Activated CD8-positive, alpha-beta memory T cell treated with anti-CD3 and anti-CD28 coated beads, Interleukin-2, amount 50 U/mL, for 24 hours (primary cell): ENCODE results near the gene HNRNPLL.
"Not testable (repeated sequence)": the region's sequence is repeated elsewhere in the genome, so short reads cannot be mapped to it uniquely, and the experiment has no call there.

Source experiments
- DNase-seq: peaks from one replicate; pipeline ENCODE4 v3.0.0-alpha.2; 2020; ENCODE audit errors: extremely low read depth

The HNRNPLL gene

DNA sequence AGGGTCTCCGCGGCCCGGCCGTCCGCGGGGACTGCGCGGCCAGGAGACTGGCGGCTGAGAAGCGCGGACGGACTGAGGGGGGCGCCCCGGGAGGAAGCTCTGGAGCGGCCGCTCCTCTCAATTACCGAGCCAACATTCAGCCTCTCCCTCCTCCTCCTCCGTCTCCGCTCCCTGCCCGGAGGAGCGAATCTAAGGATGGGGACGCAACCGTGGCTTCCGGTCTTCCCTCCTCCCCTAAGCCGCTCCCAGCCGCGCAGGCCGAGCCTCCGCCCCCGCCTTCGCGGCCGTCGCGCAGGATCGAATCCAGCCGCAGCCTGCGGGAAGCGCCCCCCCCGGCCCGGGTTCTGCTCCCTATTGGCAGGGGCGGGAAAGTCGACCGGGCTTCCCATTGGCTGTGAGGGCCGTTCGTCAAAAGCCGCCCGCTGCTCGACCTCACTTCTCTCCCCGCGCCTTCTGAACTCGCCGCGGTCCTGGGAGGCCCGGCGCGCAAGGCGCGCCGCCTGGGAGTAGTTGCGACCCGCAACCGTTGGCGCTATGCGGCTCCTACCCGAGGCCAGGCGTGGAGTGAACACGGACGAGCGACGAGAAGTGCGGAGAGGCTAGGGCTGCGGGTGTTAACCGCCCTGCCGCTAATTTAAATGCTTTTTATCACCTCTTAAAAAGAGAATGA, at the start of gene HNRNPLL:
Gene HNRNPLL (minus strand): TSS at position 197 of the 670 bp plus-strand sequence. CDS start 302 bp downstream, outside the sequence.
- DNase-seq, result peak; percentile 90

DNA sequence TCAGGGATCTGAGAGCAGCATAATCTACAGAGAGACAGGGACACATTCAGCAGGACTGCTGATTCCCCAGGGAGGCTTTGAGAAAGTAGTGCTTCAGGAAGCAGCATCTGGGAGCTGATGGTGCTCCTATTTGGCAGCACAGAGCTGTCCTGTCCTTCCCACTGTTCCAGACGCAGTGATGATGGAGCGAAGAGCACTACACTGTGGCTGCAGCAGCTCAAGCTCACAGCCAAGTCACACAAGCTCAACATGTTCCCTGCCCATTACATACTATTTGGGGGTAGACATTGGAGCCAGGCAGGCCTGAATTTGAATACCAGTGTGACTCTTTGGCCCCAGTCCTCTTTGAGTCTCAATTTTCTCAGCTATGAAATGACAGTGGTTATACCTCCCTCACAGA, 48.0 kb upstream of the HNRNPLL start:
- no peak for DNase-seq

DNA sequence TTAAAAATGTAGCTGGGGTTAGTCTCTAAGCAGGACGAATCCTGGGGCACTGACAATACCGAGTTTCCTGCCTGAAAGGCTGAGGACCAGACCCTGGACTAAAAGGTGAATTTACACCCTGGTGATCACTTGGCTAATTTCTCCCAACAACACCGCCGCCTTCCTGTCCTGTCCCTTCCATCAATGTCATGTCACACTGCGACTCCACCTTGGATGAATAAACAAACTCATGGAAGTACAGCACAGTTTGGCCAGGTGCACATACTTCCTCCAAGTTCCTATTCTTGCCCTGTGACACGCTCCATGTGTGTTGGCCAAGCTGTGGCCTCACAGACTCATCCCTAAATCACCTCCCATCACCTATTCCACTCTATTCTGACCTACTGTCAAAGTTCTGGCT, 47.3 kb upstream of the HNRNPLL start:
- DNase-seq, result no peak

DNA sequence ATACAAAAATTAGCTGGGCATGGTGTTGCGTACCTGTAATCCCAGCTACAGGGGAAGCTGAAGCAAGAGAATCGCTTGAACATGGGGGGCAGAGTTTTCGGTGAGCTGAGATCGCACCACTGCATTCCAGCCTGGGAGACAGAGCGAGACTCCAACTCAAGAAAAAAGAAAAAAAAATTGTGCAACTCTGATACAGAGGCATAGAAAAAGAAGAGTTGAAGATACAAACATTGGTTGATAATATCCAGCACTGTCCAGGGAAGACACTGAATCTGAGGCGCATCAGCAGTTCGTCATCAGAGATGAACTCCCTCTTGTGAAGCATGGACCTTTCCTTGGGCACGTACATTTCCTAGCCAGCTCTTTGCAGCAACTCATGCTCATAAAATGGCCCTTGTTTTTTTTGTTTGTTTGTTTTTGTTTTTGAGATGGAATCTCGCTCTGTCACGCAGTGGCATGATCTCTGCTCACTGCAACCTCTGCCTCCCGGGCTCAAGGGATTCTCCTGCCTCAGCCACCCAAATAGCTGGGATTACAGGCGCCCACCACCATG, 46.5 kb upstream of the HNRNPLL start:
- DNase-seq, result no peak

DNA sequence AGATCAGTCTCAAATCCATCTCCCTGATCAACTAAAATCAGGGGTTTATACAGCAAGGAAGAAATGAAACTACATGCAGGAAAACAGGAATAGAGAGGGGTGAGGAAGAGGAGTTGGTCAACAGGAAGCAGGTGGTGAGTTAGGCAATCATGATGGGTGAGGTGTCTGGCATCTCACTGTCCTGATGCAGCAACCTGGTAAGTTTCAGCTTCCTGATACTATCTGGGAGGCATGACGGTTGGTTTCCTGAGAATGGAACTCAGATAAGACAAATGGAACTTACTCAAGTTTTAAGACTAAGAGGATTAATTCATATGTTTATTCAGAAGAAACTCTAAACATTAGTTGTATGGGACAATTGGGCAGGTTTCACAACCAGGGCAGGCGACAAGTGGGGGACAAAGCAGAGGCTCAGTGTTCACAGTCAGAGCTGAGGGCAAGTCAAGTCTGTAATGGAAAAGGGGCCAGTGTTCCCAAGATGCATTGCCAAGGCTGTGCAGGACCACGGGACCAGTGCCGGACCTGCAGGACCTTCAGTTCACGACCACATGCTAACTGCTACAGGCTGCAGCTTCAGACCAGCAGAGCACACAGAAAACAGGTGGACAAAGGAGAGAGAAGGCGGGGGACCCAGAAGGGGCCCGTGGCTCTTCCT, 45.5 kb upstream of the HNRNPLL start:
- no peak for DNase-seq

DNA sequence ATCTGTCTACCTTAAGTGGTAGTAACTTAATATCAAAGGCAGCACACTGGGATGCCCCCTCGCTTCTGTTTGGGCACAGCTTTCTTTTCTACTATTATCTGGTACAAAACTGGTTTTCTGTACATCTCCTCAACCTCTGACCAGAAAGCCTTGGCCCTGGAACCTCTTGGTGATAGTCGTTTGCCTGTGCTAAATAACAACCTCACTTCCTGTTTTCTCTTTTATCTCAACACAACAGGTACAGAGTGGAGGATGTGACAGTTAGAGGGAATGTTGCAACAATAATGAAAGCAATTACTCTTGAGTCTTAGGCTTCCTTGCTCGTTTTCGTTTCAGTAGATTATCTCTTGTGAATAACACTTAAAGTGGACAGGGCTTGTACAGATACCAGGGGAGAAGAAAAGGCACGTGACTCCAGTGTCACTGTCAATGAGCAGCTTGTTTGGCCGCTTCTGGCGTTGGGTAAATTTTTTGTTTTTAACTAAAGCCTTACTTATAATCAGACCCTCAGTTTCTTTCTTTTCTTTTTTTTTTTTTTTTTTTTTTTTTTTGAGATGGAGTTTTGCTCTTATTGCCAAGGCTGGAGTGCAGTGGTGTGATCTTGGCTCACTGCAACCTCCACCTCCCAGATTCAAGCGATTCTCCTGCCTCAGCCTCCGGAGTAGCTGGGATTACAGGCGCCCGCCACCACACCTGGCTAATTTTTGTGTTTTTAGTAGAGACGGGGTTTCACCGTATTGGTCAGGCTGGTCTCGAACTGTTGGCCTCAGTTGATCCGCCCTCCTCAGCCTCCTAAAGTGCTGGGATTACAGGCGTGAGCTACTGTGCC, 41.2 kb upstream of the HNRNPLL start:
- DNase-seq, result not testable (repeated sequence)

DNA sequence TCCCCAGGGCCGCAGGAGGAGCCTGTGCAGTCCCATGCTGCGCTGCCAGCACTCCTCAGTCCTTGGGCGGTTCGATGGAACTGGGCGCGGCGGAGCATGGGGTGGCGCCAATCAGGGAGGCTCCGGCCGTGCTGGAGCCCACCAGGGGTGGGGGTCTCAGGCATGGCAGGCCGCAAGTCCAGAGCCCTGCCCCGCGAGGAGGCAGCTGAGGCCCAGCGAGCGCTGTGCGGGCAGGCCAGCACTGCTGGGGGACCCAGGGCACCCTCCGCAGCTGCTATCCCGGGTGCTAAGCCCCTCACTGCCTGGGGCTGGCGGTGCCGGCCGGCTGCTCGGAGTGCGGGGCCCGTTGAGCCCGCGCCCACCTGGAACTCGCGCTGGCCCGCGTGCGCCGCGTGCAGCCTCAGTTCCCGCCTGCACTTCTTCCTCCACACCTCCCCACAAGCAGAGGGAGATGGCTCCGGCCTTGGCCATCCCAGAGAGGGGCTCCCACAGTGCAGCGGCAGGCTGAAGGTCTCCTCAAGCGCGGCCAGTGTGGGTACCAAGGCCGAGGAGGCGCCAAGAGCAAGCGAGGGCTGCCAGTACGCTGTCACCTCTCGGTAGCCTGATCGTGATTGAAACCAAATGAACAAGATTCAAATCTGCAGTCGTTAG, 40.4 kb upstream of the HNRNPLL start:
- DNase-seq, result no peak

DNA sequence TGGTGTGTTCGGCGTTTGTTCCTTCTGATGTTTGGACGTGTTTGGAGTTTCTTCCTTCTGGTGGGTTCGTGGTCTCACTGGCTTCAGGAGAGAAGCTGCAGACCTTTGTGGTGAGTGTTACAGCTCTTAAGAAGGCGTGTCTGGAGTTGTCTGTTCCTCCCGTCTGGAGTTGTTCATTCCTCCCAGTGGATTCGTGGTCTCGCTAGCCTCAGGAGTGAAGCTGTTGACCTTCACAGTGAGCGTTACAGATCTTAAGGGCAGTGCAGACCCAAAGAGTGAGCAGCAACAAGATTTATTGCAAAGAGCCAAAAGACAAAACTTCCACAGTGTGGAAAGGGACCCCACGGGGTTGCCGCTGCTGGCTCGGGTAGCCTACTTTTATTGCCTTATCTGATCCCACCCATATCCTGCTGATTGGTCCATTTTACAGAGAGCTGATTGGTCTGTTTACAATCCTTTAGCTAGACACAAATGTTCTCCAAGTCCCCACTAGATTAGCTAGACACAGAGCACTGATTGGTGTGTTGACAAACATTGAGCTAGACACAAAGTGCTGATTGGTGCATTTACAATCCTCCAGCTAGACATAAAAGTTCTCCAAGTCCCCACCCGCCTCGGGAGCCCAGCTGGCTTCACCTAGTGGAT, 39.8 kb upstream of the HNRNPLL start:
- DNase-seq, result not testable (repeated sequence)

DNA sequence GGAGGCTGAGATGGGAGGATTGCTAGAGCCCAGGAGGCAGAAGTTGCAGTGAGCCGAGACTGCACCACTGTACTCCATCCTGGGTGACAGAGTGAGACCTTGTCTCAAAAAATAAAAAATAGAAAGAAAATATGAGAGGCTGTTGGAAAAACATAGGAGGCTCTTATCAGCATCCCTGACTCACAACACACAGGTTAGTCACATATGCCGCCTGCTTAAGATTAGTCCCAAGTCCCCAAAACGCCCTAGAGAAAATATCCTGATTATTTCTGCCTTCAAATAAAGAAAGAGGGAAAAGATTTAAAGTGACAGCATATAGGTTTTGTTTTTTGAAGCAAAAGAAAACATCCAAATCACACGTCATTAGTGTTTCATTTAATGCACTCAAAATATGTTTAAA, 33.3 kb upstream of the HNRNPLL start:
- DNase-seq, result no peak

DNA sequence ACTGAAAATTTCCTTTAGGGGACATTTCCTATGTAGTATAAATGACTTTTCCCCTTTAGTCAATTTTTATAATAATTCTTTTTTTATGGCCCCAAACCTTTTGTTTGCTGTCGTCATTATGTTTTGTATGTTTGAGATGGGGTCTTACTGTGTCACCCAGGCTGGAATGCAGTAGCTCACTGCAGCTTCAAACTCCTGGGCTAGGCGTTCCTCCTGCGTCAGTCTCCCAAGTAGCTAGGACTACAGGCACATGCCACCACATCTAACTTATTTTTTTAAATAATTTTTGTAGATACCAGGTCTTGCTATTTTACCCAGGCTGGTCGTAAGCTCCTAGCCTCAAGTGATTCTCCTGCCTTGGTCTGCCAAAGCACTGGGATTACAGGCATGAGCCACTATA, 32.4 kb upstream of the HNRNPLL start:
- no peak for DNase-seq

DNA sequence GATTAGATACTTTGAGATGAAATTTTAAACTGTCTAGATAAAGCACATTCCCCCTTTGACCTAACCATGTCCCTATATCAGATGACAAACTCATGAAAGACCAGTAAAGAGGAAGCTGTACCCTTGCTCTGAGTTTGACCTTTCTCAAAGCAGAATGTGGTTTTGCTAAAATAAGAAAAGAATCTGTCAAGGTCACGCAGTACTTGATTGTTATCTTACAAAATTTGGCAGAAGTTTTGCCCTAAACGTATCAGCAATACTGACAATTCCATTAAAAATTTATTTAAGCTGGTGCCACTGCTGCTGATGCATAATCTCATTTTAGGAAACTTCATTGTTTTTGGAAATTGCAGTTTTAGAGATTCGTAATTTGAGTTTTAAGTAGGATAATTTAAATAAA, 32.0 kb upstream of the HNRNPLL start:
- no peak for DNase-seq

DNA sequence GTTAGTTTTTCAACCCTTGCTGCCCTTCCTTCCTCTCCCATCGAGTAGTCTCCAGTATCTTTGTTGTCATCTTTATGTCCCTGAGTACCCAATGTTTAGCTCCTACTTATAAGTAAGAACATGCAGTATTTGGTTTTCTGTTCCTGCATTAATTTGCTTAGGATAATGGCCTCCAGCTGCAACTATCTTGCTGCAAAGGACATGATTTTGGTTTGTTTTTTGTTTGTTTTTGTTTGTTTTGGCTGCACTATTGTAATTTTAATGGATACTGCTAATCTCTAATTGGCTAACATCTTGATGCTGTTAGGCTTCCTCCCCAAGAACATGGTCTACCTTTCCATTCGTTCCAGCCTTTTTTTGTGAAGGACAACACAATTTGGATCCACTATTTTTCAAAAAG, 31.2 kb upstream of the HNRNPLL start:
- no peak for DNase-seq

DNA sequence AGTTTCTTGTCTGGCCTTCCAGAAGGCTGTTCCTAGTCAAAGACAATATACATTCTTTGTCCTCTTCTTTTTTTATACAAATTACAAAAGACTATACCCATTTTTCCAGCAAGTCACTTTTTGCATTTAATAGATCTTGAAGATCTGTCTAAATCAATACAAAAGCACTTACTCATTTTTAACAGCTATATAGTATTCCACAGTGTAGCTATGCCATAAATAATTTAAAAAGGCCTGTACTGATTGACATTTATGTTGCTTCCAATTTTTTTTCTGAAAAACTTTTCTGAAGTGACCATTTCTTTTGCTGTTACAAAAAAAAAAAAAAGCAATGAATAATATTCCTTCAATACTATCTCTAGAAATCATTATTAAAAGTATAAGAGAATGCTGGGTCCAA, 30.3 kb upstream of the HNRNPLL start:
- DNase-seq, result no peak

DNA sequence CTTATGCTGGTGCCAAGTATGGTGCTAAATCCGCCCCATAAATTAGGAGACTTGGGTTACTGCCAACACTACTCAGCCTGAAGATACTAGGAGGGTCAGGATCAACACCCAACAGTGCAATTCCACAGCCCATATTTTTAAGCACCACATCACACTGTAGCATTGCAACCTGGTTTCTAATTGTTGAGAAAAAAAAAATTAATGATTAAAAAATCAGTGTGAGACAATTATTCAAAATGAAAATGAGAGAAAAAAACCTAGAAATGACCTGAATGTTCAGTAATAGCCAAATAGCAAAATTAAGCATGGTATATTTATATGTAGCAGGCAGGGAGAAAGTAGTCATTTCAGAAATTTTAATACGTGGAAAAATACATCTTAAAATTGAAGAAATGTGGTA, 29.2 kb upstream of the HNRNPLL start:
- no peak for DNase-seq

DNA sequence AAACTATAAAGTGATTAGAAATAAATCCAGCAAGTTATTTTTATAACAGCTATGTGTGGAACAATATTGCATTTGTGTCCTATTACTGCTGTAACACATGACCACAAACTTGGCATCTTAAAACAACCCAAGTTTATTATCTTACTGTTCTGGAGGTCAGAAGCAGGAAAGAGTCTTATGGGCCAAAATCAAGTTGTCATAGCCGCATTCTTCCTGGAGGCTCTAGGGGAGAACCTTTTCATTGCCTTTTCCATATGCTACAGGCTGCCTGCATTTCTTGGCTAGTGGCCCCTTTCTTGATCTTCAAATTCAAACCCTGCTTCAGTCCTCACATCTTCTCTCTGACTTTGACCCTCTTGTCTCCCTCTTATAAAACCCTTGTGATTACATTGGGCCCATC, 27.0 kb upstream of the HNRNPLL start:
- DNase-seq, result no peak

DNA sequence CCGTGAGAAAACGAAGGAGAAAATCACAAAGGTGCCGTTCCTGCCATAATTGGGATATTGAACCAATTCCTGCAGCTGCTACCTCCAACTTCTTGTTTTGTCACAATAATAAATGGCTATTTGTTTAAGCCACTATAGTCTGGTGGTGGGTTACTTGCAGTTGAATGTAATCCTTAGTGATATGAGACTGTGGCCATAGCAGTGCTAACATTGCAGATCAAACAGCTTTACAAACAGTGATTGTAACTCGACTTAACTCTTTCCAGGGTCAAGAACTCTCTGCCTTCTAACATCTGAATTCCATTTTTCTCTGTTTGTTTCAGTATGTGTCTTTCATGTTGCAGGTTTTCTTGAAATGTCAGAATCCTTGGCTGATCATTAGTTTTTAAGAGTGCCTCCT, 24.7 kb upstream of the HNRNPLL start:
- DNase-seq, result no peak

DNA sequence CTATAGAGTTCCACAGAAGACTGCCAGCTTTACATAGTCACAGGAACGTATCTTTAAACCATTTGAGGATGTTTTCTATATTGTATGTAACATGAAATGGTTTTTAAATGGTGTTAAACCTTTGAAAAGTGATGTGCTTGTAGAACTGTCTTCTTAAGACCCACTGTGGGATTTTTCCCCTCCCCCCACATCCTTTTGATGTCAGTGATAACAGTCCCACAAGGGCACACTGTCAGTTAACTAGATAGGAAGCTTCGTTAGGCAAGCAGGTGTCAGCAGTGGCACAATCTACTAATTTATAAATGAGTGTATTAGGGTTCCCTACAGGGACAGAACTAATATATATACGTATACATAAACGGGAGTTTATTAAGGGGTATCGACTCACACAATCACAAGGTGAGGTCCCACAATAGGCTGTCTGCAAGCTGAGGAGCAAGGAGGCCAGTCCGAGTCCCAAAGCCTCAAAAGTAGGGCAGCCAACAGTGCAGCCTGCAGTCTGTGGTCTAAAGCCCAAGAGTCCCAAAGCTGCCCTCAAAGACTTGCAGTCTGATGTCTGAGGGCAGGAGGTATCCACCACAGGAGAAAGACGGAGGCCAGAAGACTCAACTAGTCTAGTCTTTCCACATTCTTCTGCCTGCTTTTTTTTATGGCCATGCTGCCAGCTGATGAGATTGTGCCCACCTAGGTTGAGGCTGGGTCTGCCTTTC, 23.8 kb upstream of the HNRNPLL start:
- DNase-seq, result no peak

DNA sequence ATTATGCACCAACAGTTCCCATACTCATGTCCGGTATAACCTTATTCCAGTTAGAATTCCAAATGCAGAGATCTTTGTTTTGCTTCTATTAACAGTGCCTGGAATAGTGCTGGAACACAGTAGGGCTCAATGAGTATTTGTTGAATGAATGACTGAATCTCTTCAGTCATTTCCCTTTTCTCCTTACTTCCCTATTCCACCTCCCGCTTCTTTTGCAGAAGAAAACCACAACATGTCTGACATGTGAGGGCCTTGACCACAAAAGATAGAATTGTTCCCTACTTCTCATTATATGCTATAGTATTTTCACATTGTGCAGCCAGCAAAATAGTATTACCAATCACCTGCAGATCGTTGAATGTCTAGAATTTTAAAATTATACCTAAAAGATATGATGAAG, 19.5 kb upstream of the HNRNPLL start:
- DNase-seq, result no peak

DNA sequence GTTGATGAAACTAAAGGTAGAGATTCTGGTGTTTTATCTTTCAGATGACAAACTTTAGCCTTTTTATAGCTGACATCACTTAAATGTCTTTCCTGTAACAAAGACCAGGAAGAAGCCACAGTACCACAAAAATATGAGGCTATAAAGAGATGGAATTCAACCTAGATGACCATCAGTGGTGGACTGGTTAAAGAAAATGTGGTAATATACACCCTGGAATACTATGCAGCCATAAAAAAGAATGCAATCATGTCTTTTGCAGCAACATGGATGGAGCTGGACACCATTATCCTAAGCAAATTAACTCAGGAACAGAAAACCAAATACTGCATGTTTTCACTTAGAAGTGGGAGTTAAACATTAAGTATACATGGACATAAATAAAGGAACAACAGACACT, 18.3 kb upstream of the HNRNPLL start:
- no peak for DNase-seq

DNA sequence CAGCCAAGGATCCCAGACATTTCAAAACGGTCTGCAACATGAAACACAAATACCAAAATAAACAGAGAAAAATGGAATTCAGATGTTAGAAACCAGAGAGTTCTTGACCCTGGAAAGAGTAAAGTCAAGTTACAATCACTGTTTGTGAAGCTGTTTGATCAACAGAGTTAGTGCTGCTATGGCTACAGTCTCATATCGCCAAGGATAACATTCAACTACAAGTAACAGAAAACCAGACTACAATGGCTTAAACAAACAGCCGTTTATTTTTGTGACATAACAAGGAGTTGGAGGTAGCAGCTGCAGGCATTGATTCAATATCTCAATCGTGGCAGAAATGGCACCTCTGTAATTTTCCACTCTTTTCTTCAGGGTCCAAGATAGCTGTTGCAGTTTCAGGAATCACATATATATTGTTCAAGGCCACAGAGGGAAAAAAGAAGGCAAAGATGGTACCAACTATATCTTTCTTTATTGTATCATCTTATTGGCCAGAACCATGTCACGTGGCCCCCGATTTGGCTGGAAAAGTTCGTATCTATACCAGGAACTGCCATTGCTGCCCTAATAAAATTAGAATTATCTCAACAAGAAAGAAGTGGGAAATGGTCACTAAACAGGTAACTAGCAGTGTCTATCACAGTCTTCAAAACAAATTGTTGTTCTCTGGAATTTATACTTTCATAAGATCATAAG, 17.7 kb upstream of the HNRNPLL start:
- no peak for DNase-seq
